GM20431 (cell line): ENCODE results near the gene RAB1A.

ENCODE experiments used
- in situ Hi-C: fragments of 300-500 bp; cut with MseI, MboI; formaldehyde crosslinking; loops from one replicate; pipeline ENCODE4 v1.15.0; 2020; ENCODE audit warnings: low sequenced_read_pairs; ENCODE audit not compliant: unreplicated experiment

Gene RAB1A

GRCh38 chr2:65129826-65130663, at the start of gene RAB1A:
RAB1A (minus strand) TSS chr2:65130106; CDS start chr2:65129915, 191 bp downstream.
- in situ Hi-C loops, result no loop called here

- in situ Hi-C loops, result no loop called here
These were observed 48.0 kb upstream of the RAB1A start for GRCh38 chr2:65177751-65178442.

GRCh38 chr2:65175894-65176530, 46.1 kb upstream of the RAB1A start:
- in situ Hi-C loops, result no loop called here

- in situ Hi-C loops, result loop anchor here (25.0 kb wide), 1 partner anchor 112 kb away; the partner anchor contains the start of gene CEP68
These were observed 44.1 kb upstream of the RAB1A start for GRCh38 chr2:65174031-65174430.

GRCh38 chr2:65172994-65173790, 43.3 kb upstream of the RAB1A start:
- in situ Hi-C loops, result loop anchor here (25.0 kb wide), 1 partner anchor 111 kb away; the partner anchor contains the start of gene CEP68

- in situ Hi-C loops, result loop anchor here (25.0 kb wide), 1 partner anchor 109 kb away; the partner anchor contains the start of gene CEP68
These were observed 40.9 kb upstream of the RAB1A start for GRCh38 chr2:65170611-65171477.

GRCh38 chr2:65169760-65170136, 39.8 kb upstream of the RAB1A start:
- in situ Hi-C loops, result loop anchor here (25.0 kb wide), 1 partner anchor 107 kb away; the partner anchor contains the start of gene CEP68

GRCh38 chr2:65165558-65165957, 35.7 kb upstream of the RAB1A start:
- in situ Hi-C loops, result loop anchor here (25.0 kb wide), 1 partner anchor 103 kb away; the partner anchor contains the start of gene CEP68

GRCh38 chr2:65164426-65164891, 34.6 kb upstream of the RAB1A start:
- in situ Hi-C loops, result loop anchor here (25.0 kb wide), 1 partner anchor 102 kb away; the partner anchor contains the start of gene CEP68

- in situ Hi-C loops, result loop anchor here (25.0 kb wide), 1 partner anchor 99 kb away; the partner anchor contains the start of gene CEP68
These were observed 31.7 kb upstream of the RAB1A start for GRCh38 chr2:65161551-65162100.

GRCh38 chr2:65159906-65160305, 30.0 kb upstream of the RAB1A start:
- in situ Hi-C loops, result loop anchor here (25.0 kb wide), 1 partner anchor 98 kb away; the partner anchor contains the start of gene CEP68

GRCh38 chr2:65159261-65159660, 29.4 kb upstream of the RAB1A start:
- in situ Hi-C loops, result loop anchor here (25.0 kb wide), 1 partner anchor 97 kb away; the partner anchor contains the start of gene CEP68

GRCh38 chr2:65158557-65158956, 28.7 kb upstream of the RAB1A start:
- in situ Hi-C loops, result loop anchor here (25.0 kb wide), 1 partner anchor 96 kb away; the partner anchor contains the start of gene CEP68

- in situ Hi-C loops, result loop anchor here (25.0 kb wide), 1 partner anchor 96 kb away; the partner anchor contains the start of gene CEP68
These were observed 27.9 kb upstream of the RAB1A start for GRCh38 chr2:65157856-65158255.

- in situ Hi-C loops, result loop anchor here (25.0 kb wide), 1 partner anchor 94 kb away; the partner anchor contains the start of gene CEP68
These were observed 26.1 kb upstream of the RAB1A start for GRCh38 chr2:65156041-65156440.

GRCh38 chr2:65153515-65153914, 23.6 kb upstream of the RAB1A start:
- in situ Hi-C loops, result loop anchor here (25.0 kb wide), 1 partner anchor 91 kb away; the partner anchor contains the start of gene CEP68

- in situ Hi-C loops, result no loop called here
These were observed 16.2 kb upstream of the RAB1A start for GRCh38 chr2:65146078-65146477.

GRCh38 chr2:65144571-65144970, 14.7 kb upstream of the RAB1A start:
- in situ Hi-C loops, result no loop called here
